Skeletal muscle satellite cell (primary cell): ENCODE results near the gene SLC6A8.

Experiments
- H3K27me3 ChIP-seq: 2 replicates; pipeline ENCODE4 v1.7.0; 2013; ENCODE audit warnings: low read length; ENCODE audit not compliant: control insufficient read depth, insufficient read depth
- H3K36me3 ChIP-seq: 2 replicates; pipeline ENCODE4 v1.7.0; 2013; ENCODE audit warnings: mild to moderate bottlenecking, control low read depth, low read length; ENCODE audit not compliant: insufficient read depth
- H3K4me1 ChIP-seq: 2 replicates; pipeline ENCODE4 v1.7.0; 2013; ENCODE audit warnings: low read length; ENCODE audit not compliant: control insufficient read depth, insufficient read depth
- H3K4me2 ChIP-seq: 2 replicates; pipeline ENCODE4 v1.7.0; 2013; ENCODE audit warnings: mild to moderate bottlenecking, low read length
- H3K4me3 ChIP-seq: 2 replicates; pipeline ENCODE4 v1.7.0; 2013; ENCODE audit warnings: low read length
- H3K9ac ChIP-seq: 2 replicates; pipeline ENCODE4 v1.7.0; 2013; ENCODE audit warnings: mild to moderate bottlenecking, low read depth, low read length, moderate library complexity
- H3K9me3 ChIP-seq: replicated peaks from 2 replicates; pipeline ENCODE4 v1.7.0; 2013; ENCODE audit warnings: mild to moderate bottlenecking, control low read depth, low read length

Gene SLC6A8

GRCh38 chrX:153643431-153644351 is 44.0 kb upstream of the SLC6A8 start:
- peaks cover 62% of the 10 kb centered on the region for H3K27me3 ChIP-seq
- H3K4me1 ChIP-seq: peaks cover 5% of the 10 kb centered on the region
- no peaks in the 10 kb centered on the region for H3K9me3 ChIP-seq
- no peak overlapping the region for H3K9ac ChIP-seq
- peak overlapping the region; percentile 73 for H3K4me2 ChIP-seq
- H3K36me3 ChIP-seq: no peaks in the 10 kb centered on the region
- peak overlapping the region; percentile 45 for H3K4me3 ChIP-seq

- Histone ChIP-seq H3K36me3 (no peaks in the 10 kb centered on the region), H3K4me2 (no peak overlapping the region), H3K4me3 (no peak overlapping the region), H3K27me3 (peaks cover 64% of the 10 kb centered on the region), H3K4me1 (peaks cover 5% of the 10 kb centered on the region), H3K9ac (no peak overlapping the region), H3K9me3 (no peaks in the 10 kb centered on the region)
Measured at GRCh38 chrX:153644356-153645125, 43.2 kb upstream of the SLC6A8 start.

GRCh38 chrX:153645151-153645550 is 42.6 kb upstream of the SLC6A8 start:
- peaks cover 60% of the 10 kb centered on the region for H3K27me3 ChIP-seq
- no peak overlapping the region for H3K9ac ChIP-seq
- no peaks in the 10 kb centered on the region for H3K9me3 ChIP-seq
- no peak overlapping the region for H3K4me2 ChIP-seq
- peaks cover 5% of the 10 kb centered on the region for H3K4me1 ChIP-seq
- no peaks in the 10 kb centered on the region for H3K36me3 ChIP-seq
- no peak overlapping the region for H3K4me3 ChIP-seq

- peaks cover 5% of the 10 kb centered on the region for H3K4me1 ChIP-seq
- no peak overlapping the region for H3K4me3 ChIP-seq
- no peaks in the 10 kb centered on the region for H3K9me3 ChIP-seq
- no peaks in the 10 kb centered on the region for H3K36me3 ChIP-seq
- H3K4me2 ChIP-seq: no peak overlapping the region
- peaks cover 53% of the 10 kb centered on the region for H3K27me3 ChIP-seq
- no peak overlapping the region for H3K9ac ChIP-seq
Measured at GRCh38 chrX:153645921-153646488, 41.7 kb upstream of the SLC6A8 start.

GRCh38 chrX:153646620-153647373 is 40.9 kb upstream of the SLC6A8 start, which contains the start of gene DUSP9:
DUSP9 (plus strand) TSS chrX:153647203; CDS start chrX:153647954, 751 bp downstream.
- Histone ChIP-seq H3K4me3 (no peak within 1 kb of the TSS), H3K9ac (no peak within 1 kb of the TSS), H3K36me3 (no peaks in the 10 kb centered on the region), H3K4me2 (peak within 1 kb of the TSS; percentile 44), H3K27me3 (peaks cover 45% of the 10 kb centered on the region), H3K4me1 (peaks cover 5% of the 10 kb centered on the region), H3K9me3 (no peaks in the 10 kb centered on the region)

GRCh38 chrX:153647461-153648357 is 40.0 kb upstream of the SLC6A8 start:
- Histone ChIP-seq H3K4me1 (peaks cover 5% of the 10 kb centered on the region), H3K4me2 (no peak overlapping the region), H3K27me3 (peaks cover 43% of the 10 kb centered on the region), H3K4me3 (no peak overlapping the region), H3K9ac (no peak overlapping the region), H3K36me3 (no peaks in the 10 kb centered on the region), H3K9me3 (no peaks in the 10 kb centered on the region)

- H3K27me3 ChIP-seq: peaks cover 37% of the 10 kb centered on the region
- H3K36me3 ChIP-seq: no peaks in the 10 kb centered on the region
- H3K4me1 ChIP-seq: peaks cover 4% of the 10 kb centered on the region
- no peak overlapping the region for H3K9ac ChIP-seq
- H3K9me3 ChIP-seq: no peaks in the 10 kb centered on the region
- H3K4me2 ChIP-seq: no peak overlapping the region
- H3K4me3 ChIP-seq: no peak overlapping the region
Measured at GRCh38 chrX:153648358-153649177, 39.2 kb upstream of the SLC6A8 start.

- Histone ChIP-seq H3K36me3 (no peaks in the 10 kb centered on the region), H3K27me3 (peaks cover 37% of the 10 kb centered on the region), H3K4me2 (no peak overlapping the region), H3K9ac (no peak overlapping the region), H3K4me3 (no peak overlapping the region), H3K9me3 (peaks cover 4% of the 10 kb centered on the region), H3K4me1 (no peaks in the 10 kb centered on the region)
Measured at GRCh38 chrX:153649178-153649914, 38.4 kb upstream of the SLC6A8 start.

GRCh38 chrX:153649915-153650782 is 37.6 kb upstream of the SLC6A8 start:
- Histone ChIP-seq H3K27me3 (peaks cover 29% of the 10 kb centered on the region), H3K4me1 (no peaks in the 10 kb centered on the region), H3K9ac (no peak overlapping the region), H3K36me3 (no peaks in the 10 kb centered on the region), H3K4me2 (no peak overlapping the region), H3K4me3 (no peak overlapping the region), H3K9me3 (peaks cover 4% of the 10 kb centered on the region)
